H9 (cell line): ENCODE measurements around the gene FRYL. TPM values are rescaled to one million over a fixed set of nuclear protein-coding genes. Genes with fewer than 3 reads are reported as not detected.

Experiments used
- DNase-seq: peaks from one replicate; pipeline ENCODE4 v3.0.0-alpha.2; 2017
- H2AFZ ChIP-seq: one replicate; pipeline ENCODE4 v1.6.1; 2013; ENCODE audit warnings: mild to moderate bottlenecking, low read length, control low read depth, moderate library complexity
- H2AK5ac ChIP-seq: 2 replicates; pipeline ENCODE4 v1.6.1; 2013; ENCODE audit warnings: low read length, control low read depth, mixed read lengths; ENCODE audit not compliant: insufficient read length
- H2BK120ac ChIP-seq: one replicate; pipeline ENCODE4 v1.6.1; 2013; ENCODE audit warnings: low read depth, mild to moderate bottlenecking, low read length, control low read depth, inconsistent platforms; ENCODE audit not compliant: poor library complexity, severe bottlenecking
- H2BK12ac ChIP-seq: 2 replicates; pipeline ENCODE4 v1.6.1; 2013; ENCODE audit warnings: low read length, control low read depth, mixed read lengths, low read depth; ENCODE audit not compliant: insufficient read length
- H2BK15ac ChIP-seq: 2 replicates; pipeline ENCODE4 v1.6.1; 2013; ENCODE audit warnings: low read depth, low read length, control low read depth
- H2BK20ac ChIP-seq: one replicate; pipeline ENCODE4 v1.6.1; 2013; ENCODE audit warnings: low read depth, mild to moderate bottlenecking, low read length, control low read depth, inconsistent platforms; ENCODE audit not compliant: poor library complexity, severe bottlenecking
- H2BK5ac ChIP-seq: 2 replicates; pipeline ENCODE4 v1.6.1; 2013; ENCODE audit warnings: low read length, control low read depth, mixed read lengths; ENCODE audit not compliant: insufficient read length
- H3K14ac ChIP-seq: 2 replicates; pipeline ENCODE4 v1.6.1; 2013; ENCODE audit warnings: low read length, control low read depth; ENCODE audit not compliant: insufficient read depth
- H3K18ac ChIP-seq: 2 replicates; pipeline ENCODE4 v1.6.1; 2013; ENCODE audit warnings: low read depth, mild to moderate bottlenecking, mixed read lengths, low read length, control low read depth; ENCODE audit not compliant: insufficient read length
- H3K23ac ChIP-seq: 2 replicates; pipeline ENCODE4 v1.6.1; 2013; ENCODE audit warnings: low read length, control low read depth, mixed read lengths, low read depth; ENCODE audit not compliant: insufficient read length
- H3K23me2 ChIP-seq: 2 replicates; pipeline ENCODE4 v1.6.1; 2013; ENCODE audit warnings: low read depth, mild to moderate bottlenecking, mixed read lengths, low read length, control low read depth; ENCODE audit not compliant: insufficient read length, poor library complexity, severe bottlenecking
- H3K27ac ChIP-seq: 2 replicates; pipeline ENCODE4 v1.5.1; 2013; ENCODE audit warnings: low read length, control low read depth, mixed read lengths, low read depth; ENCODE audit not compliant: insufficient read length
- H3K27me3 ChIP-seq: 2 replicates; pipeline ENCODE4 v1.6.1; 2013; ENCODE audit warnings: low read length, control low read depth, inconsistent platforms; ENCODE audit not compliant: insufficient read depth
- H3K4ac ChIP-seq: 2 replicates; pipeline ENCODE4 v1.6.1; 2013; ENCODE audit warnings: low read depth, mild to moderate bottlenecking, control low read depth, inconsistent platforms, low read length, moderate library complexity
- H3K4me1 ChIP-seq: 2 replicates; pipeline ENCODE4 v1.6.1; 2013; ENCODE audit warnings: low read length, control low read depth, inconsistent platforms; ENCODE audit not compliant: insufficient read depth
- H3K4me2 ChIP-seq: 2 replicates; pipeline ENCODE4 v1.6.1; 2013; ENCODE audit warnings: low read length, control low read depth, mixed read lengths; ENCODE audit not compliant: insufficient read length, insufficient read depth
- H3K56ac ChIP-seq: 2 replicates; pipeline ENCODE4 v1.6.1; 2013; ENCODE audit warnings: low read depth, mild to moderate bottlenecking, mixed read lengths, low read length, control low read depth; ENCODE audit not compliant: insufficient read length
- H3K79me1 ChIP-seq: 2 replicates; pipeline ENCODE4 v1.6.1; 2013; ENCODE audit warnings: low read depth, mild to moderate bottlenecking, moderate library complexity, low read length, control low read depth, inconsistent platforms; ENCODE audit not compliant: insufficient read depth, poor library complexity, severe bottlenecking
- H3K79me2 ChIP-seq: 2 replicates; pipeline ENCODE4 v1.6.1; 2013; ENCODE audit warnings: low read length, control low read depth, inconsistent platforms; ENCODE audit not compliant: insufficient read depth
- H3K9ac ChIP-seq: 2 replicates; pipeline ENCODE4 v1.6.1; 2013; ENCODE audit warnings: low read length, control low read depth, mixed read lengths; ENCODE audit not compliant: insufficient read length; ENCODE audit errors: extremely low read depth
- H3K9me3 ChIP-seq: one replicate; pipeline ENCODE4 v1.6.1; 2013; ENCODE audit warnings: low read depth, low read length, inconsistent platforms; ENCODE audit not compliant: control insufficient read depth
- H3T11ph ChIP-seq: one replicate; pipeline ENCODE4 v1.6.1; 2013; ENCODE audit warnings: mild to moderate bottlenecking, low read length, control low read depth, inconsistent platforms
- H4K20me1 ChIP-seq: one replicate; pipeline ENCODE4 v1.6.1; 2013; ENCODE audit not compliant: control insufficient read depth, insufficient read length, insufficient read depth
- H4K5ac ChIP-seq: 2 replicates; pipeline ENCODE4 v1.6.1; 2013; ENCODE audit warnings: low read depth, mild to moderate bottlenecking, mixed read lengths, low read length, control low read depth; ENCODE audit not compliant: insufficient read length
- H4K8ac ChIP-seq: replicated peaks from 2 replicates; pipeline ENCODE4 v1.6.1; 2013; ENCODE audit warnings: low read length, control low read depth, mixed read lengths, low read depth; ENCODE audit not compliant: insufficient read length
- H4K91ac ChIP-seq: 2 replicates; pipeline ENCODE4 v1.6.1; 2013; ENCODE audit warnings: low read depth, mild to moderate bottlenecking, moderate library complexity, mixed read lengths, low read length, control low read depth; ENCODE audit not compliant: insufficient read length
- H3K27ac Mint-ChIP-seq, 3 experiments: 2 replicates in 2 of 3; 3 replicates in 1 of 3; pipeline ENCODE4 v1.8.0; 2020 to 2021; ENCODE audit warnings: mixed read lengths in 3 of 3, mild to moderate bottlenecking in 1 of 3, moderate library complexity in 1 of 3
- H3K27me3 Mint-ChIP-seq: 2 replicates; pipeline ENCODE4 v1.8.0; 2021; ENCODE audit warnings: low read depth, mild to moderate bottlenecking, moderate library complexity, mixed read lengths
- H3K36me3 Mint-ChIP-seq, 3 experiments: 2 replicates in 2 of 3; 3 replicates in 1 of 3; pipeline ENCODE4 v1.8.0; 2020 to 2021; ENCODE audit warnings: low read depth in 3 of 3, mixed read lengths in 3 of 3; ENCODE audit not compliant: insufficient read depth in 1 of 3
- H3K4me1 Mint-ChIP-seq, 2 experiments: 2 replicates each; pipeline ENCODE4 v1.8.0; 2020; ENCODE audit warnings: mixed read lengths in 2 of 2
- H3K4me3 Mint-ChIP-seq, 2 experiments: 2 replicates in 1 of 2; 3 replicates in 1 of 2; pipeline ENCODE4 v1.8.0; 2020 to 2021; ENCODE audit warnings: mild to moderate bottlenecking in 2 of 2, mixed read lengths in 2 of 2, moderate library complexity in 1 of 2
- H3K9me3 Mint-ChIP-seq, 2 experiments: 2 replicates in 1 of 2; 3 replicates in 1 of 2; pipeline ENCODE4 v1.8.0; 2020; ENCODE audit warnings: mild to moderate bottlenecking in 2 of 2, mixed read lengths in 2 of 2, moderate library complexity in 1 of 2
- WGBS: extraction: QIAGEN DNeasy Blood & Tissue Kit; methylation state at CpG from one replicate; pipeline ENCODE4 v1.1.7; 2013; ENCODE audit warnings: missing lambda C conversion rate, low lambda C conversion rate, mixed read lengths; ENCODE audit not compliant: insufficient read length; ENCODE audit errors: extremely low coverage; 5-methylcytosine and 5-hydroxymethylcytosine counted together
- total RNA-seq: library from RNA; stranded (reverse); gene quantifications from 2 replicates; pipeline ENCODE4 v1.2.1, GENCODE V29; 2021
- TF ChIP-seq, protein P1 (sequence below): fragments of 200-600 bp; sonication (generic); conservative IDR thresholded peaks from 3 replicates; pipeline ENCODE4 v1.8.0; 2021; ENCODE audit warnings: antibody characterized with exemption, mild to moderate bottlenecking

Gene FRYL
- total RNA-seq, 1 experiment from 2014 or later = 31.5 TPM

DNA sequence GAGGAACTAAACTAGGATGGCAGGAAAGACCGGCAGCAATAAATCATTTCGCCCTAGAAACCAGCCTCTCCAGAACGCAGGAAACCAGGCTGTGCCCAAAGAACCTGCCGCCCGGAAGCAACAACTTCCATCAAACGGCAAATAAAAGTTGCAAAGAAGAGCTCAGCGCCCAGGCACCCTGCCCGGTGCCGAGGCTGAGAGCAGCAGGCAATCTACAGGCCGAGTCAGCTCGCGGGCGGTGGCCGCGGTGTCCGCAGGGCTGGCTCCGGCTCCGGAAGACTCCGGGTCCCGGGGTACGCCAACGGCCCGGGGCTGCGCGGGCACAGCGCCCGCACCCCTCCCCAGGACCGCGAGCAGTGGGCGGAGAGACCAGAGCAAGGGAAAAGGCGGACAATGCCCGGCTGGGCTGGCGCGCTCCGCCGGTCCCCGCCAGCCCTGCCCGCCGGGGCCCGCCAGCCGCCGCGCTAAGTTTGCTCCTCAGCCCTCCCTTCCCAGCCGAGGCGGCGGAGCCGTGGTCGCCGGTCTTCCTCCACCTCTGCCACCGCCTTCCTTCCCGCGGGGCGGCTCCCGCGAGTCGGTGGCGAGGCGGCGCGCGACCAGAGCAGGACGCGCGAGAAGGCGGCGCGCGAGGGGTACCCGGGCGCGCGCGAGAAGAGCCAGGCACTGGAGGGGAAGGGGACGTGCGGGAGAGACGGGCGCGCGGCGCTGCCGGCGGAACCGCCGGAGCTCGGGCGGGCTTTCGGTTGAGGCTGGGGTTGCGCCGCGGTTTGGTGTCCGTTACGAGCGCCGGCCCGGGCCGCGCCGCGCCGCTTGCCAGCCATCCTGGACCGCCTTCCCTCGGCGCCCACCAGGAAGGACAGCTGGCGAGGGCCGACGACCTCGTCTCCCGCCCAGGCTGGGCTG is 733 bp downstream of the FRYL start:
- peak overlapping the region; percentile 33 for H3K18ac ChIP-seq
- H3K4me1 ChIP-seq = peaks cover 2% of the 10 kb centered on the region; the same call in 1 of the 2 replicates
- peaks cover 13% of the 10 kb centered on the region for H3K23me2 ChIP-seq
- peak overlapping the region; percentile 38 to 97 (median 90) for H3K27ac Mint-ChIP-seq
- no peak overlapping the region for H2BK12ac ChIP-seq
- H4K20me1 ChIP-seq = no peaks in the 10 kb centered on the region
- no peak overlapping the region for H3K4ac ChIP-seq
- no peak overlapping the region for H4K8ac ChIP-seq
- no peak overlapping the region for H4K91ac ChIP-seq
- H2BK15ac ChIP-seq = no peak overlapping the region
- no peak overlapping the region for H3K56ac ChIP-seq
- H3K4me3 Mint-ChIP-seq = peak overlapping the region; percentile 92 to 98
- no peaks in the 10 kb centered on the region; a peak in 1 of 7 replicates for H3K36me3 Mint-ChIP-seq
- peak overlapping the region; percentile 87 for H3K9ac ChIP-seq
- H3K9me3 ChIP-seq = no peaks in the 10 kb centered on the region
- no peak overlapping the region for H2BK120ac ChIP-seq
- TF ChIP-seq, protein P1, sequence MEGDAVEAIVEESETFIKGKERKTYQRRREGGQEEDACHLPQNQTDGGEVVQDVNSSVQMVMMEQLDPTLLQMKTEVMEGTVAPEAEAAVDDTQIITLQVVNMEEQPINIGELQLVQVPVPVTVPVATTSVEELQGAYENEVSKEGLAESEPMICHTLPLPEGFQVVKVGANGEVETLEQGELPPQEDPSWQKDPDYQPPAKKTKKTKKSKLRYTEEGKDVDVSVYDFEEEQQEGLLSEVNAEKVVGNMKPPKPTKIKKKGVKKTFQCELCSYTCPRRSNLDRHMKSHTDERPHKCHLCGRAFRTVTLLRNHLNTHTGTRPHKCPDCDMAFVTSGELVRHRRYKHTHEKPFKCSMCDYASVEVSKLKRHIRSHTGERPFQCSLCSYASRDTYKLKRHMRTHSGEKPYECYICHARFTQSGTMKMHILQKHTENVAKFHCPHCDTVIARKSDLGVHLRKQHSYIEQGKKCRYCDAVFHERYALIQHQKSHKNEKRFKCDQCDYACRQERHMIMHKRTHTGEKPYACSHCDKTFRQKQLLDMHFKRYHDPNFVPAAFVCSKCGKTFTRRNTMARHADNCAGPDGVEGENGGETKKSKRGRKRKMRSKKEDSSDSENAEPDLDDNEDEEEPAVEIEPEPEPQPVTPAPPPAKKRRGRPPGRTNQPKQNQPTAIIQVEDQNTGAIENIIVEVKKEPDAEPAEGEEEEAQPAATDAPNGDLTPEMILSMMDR = no peak
- no peaks in the 10 kb centered on the region for H3K79me1 ChIP-seq
- H3K27me3 Mint-ChIP-seq = no peaks in the 10 kb centered on the region
- H2AK5ac ChIP-seq = no peak overlapping the region
- H2BK20ac ChIP-seq = no peak overlapping the region
- no peak overlapping the region for H2AFZ ChIP-seq
- H3K9me3 Mint-ChIP-seq = no peaks in the 10 kb centered on the region; a peak in 3 of 5 replicates
- no peak overlapping the region for H3K23ac ChIP-seq
- no peaks in the 10 kb centered on the region for H3K27me3 ChIP-seq
- H3K4me1 Mint-ChIP-seq = peaks cover 39 to 47% of the 10 kb centered on the region in 2 experiments
- peak; percentile 40 for DNase-seq
- no peak overlapping the region for H4K5ac ChIP-seq
- H3K4me2 ChIP-seq = peak overlapping the region; percentile 97
- H3T11ph ChIP-seq = no peak overlapping the region
- H2BK5ac ChIP-seq = no peak overlapping the region
- peak overlapping the region; percentile 62 for H3K14ac ChIP-seq
- H3K27ac ChIP-seq = peak overlapping the region; percentile 46
- peaks cover 25% of the 10 kb centered on the region; the same call in 1 of the 2 replicates for H3K79me2 ChIP-seq
- no CpG with 5 or more reads among the region's 108 CpGs for WGBS
